Measurements from ENCODE around the gene LANCL3.

LANCL3 gene

GRCh38 chrX:37684426-37684825 lies 113.0 kb downstream of the LANCL3 start:
- DNase-seq (no peak), ATAC-seq (no peak)
- Mint-ChIP-seq H3K4me3 (no peak overlapping the region), H3K36me3 (ENCODE audit: low read depth) (no peaks in the 10 kb centered on the region), H3K9me3 (no peaks in the 10 kb centered on the region), H3K4me1 (peaks cover 1% of the 10 kb centered on the region), H3K27ac (no peak overlapping the region), H3K27me3 (peaks cover 9% of the 10 kb centered on the region)

- H3K36me3 Mint-ChIP-seq (ENCODE audit: low read depth), result no peaks in the 10 kb centered on the region
- H3K4me3 Mint-ChIP-seq, result peak overlapping the region; percentile 29
- ATAC-seq, result no peak
- peaks cover 1% of the 10 kb centered on the region for H3K4me1 Mint-ChIP-seq
- peaks cover 9% of the 10 kb centered on the region for H3K27me3 Mint-ChIP-seq
- H3K9me3 Mint-ChIP-seq, result no peaks in the 10 kb centered on the region
- no peak for DNase-seq
- H3K27ac Mint-ChIP-seq, result no peak overlapping the region
Observed at GRCh38 chrX:37684973-37685372, 113.5 kb downstream of the LANCL3 start.

- H3K4me1 Mint-ChIP-seq, result peaks cover 1% of the 10 kb centered on the region
- peaks cover 9% of the 10 kb centered on the region for H3K27me3 Mint-ChIP-seq
- H3K36me3 Mint-ChIP-seq (ENCODE audit: low read depth), result no peaks in the 10 kb centered on the region
- H3K27ac Mint-ChIP-seq, result no peak within 1 kb of the TSS
- peak within 1 kb of the TSS; percentile 55 for H3K4me3 Mint-ChIP-seq
- H3K9me3 Mint-ChIP-seq, result no peaks in the 10 kb centered on the region
- ATAC-seq (peak; percentile 83), DNase-seq (peak; percentile 23)
Observed at GRCh38 chrX:37685381-37686359, 114.2 kb downstream of the LANCL3 start, which contains the start of gene XK. Gene XK (plus strand): TSS chrX:37685791. CDS start chrX:37685962, 171 bp downstream.

GRCh38 chrX:37686369-37686995 lies 115.0 kb downstream of the LANCL3 start:
- no peak overlapping the region for H3K27ac Mint-ChIP-seq
- no peak for ATAC-seq

GRCh38 chrX:37686996-37687395 lies 115.5 kb downstream of the LANCL3 start:
- ATAC-seq (no peak), DNase-seq (no peak)
- peaks cover 9% of the 10 kb centered on the region for H3K27me3 Mint-ChIP-seq
- H3K27ac Mint-ChIP-seq, result no peak overlapping the region
- no peak overlapping the region for H3K4me3 Mint-ChIP-seq
- H3K4me1 Mint-ChIP-seq, result peaks cover 1% of the 10 kb centered on the region
- no peaks in the 10 kb centered on the region for H3K36me3 Mint-ChIP-seq (ENCODE audit: low read depth)
- no peaks in the 10 kb centered on the region for H3K9me3 Mint-ChIP-seq

More at GRCh38 chrX:37686369-37686995, 115.0 kb downstream of the LANCL3 start:
- Mint-ChIP-seq H3K4me1 (peaks cover 1% of the 10 kb centered on the region), H3K36me3 (ENCODE audit: low read depth) (no peaks in the 10 kb centered on the region), H3K27me3 (peaks cover 9% of the 10 kb centered on the region), H3K9me3 (no peaks in the 10 kb centered on the region), H3K4me3 (peak overlapping the region; percentile 55)
- DNase-seq, result no peak

- DNase-seq (no peak), ATAC-seq (no peak)
- Mint-ChIP-seq H3K9me3 (no peaks in the 10 kb centered on the region), H3K4me3 (no peak overlapping the region), H3K27ac (no peak overlapping the region), H3K27me3 (peaks cover 7% of the 10 kb centered on the region), H3K36me3 (ENCODE audit: low read depth) (no peaks in the 10 kb centered on the region), H3K4me1 (no peaks in the 10 kb centered on the region)
Observed at GRCh38 chrX:37690119-37690518, 118.7 kb downstream of the LANCL3 start.

GRCh38 chrX:37692918-37693317 lies 121.5 kb downstream of the LANCL3 start:
- no peaks in the 10 kb centered on the region for H3K36me3 Mint-ChIP-seq (ENCODE audit: low read depth)
- DNase-seq (no peak), ATAC-seq (no peak)
- no peak overlapping the region for H3K4me3 Mint-ChIP-seq
- no peak overlapping the region for H3K27ac Mint-ChIP-seq
- H3K4me1 Mint-ChIP-seq, result no peaks in the 10 kb centered on the region
- H3K9me3 Mint-ChIP-seq, result no peaks in the 10 kb centered on the region
- no peaks in the 10 kb centered on the region for H3K27me3 Mint-ChIP-seq

GRCh38 chrX:37697169-37697760 lies 125.8 kb downstream of the LANCL3 start:
- H3K27me3 Mint-ChIP-seq, result no peaks in the 10 kb centered on the region
- ATAC-seq (no peak), DNase-seq (no peak)
- H3K36me3 Mint-ChIP-seq (ENCODE audit: low read depth), result no peaks in the 10 kb centered on the region
- H3K9me3 Mint-ChIP-seq, result no peaks in the 10 kb centered on the region
- no peak overlapping the region for H3K4me3 Mint-ChIP-seq
- H3K27ac Mint-ChIP-seq, result no peak overlapping the region
- H3K4me1 Mint-ChIP-seq, result no peaks in the 10 kb centered on the region

- DNase-seq, result no peak
- Mint-ChIP-seq H3K4me3 (no peak overlapping the region), H3K27ac (no peak overlapping the region), H3K9me3 (no peaks in the 10 kb centered on the region), H3K36me3 (ENCODE audit: low read depth) (no peaks in the 10 kb centered on the region), H3K27me3 (no peaks in the 10 kb centered on the region), H3K4me1 (no peaks in the 10 kb centered on the region)
- no peak for ATAC-seq
Observed at GRCh38 chrX:37701588-37701987, 130.1 kb downstream of the LANCL3 start.

- Mint-ChIP-seq H3K4me3 (no peak overlapping the region), H3K27ac (no peak overlapping the region), H3K27me3 (no peaks in the 10 kb centered on the region), H3K36me3 (ENCODE audit: low read depth) (no peaks in the 10 kb centered on the region), H3K4me1 (peaks cover 8% of the 10 kb centered on the region), H3K9me3 (no peaks in the 10 kb centered on the region)
- ATAC-seq, result no peak
- DNase-seq, result no peak
Observed at GRCh38 chrX:37711991-37712390, 140.5 kb downstream of the LANCL3 start.

- no peak overlapping the region for H3K4me3 Mint-ChIP-seq
- no peaks in the 10 kb centered on the region for H3K27me3 Mint-ChIP-seq
- no peak for ATAC-seq
- H3K4me1 Mint-ChIP-seq, result peaks cover 8% of the 10 kb centered on the region
- no peaks in the 10 kb centered on the region for H3K36me3 Mint-ChIP-seq (ENCODE audit: low read depth)
- DNase-seq, result no peak
- no peaks in the 10 kb centered on the region for H3K9me3 Mint-ChIP-seq
- no peak overlapping the region for H3K27ac Mint-ChIP-seq
Observed at GRCh38 chrX:37712458-37712857, 141.0 kb downstream of the LANCL3 start.

GRCh38 chrX:37714479-37714878 lies 143.0 kb downstream of the LANCL3 start:
- DNase-seq (no peak), ATAC-seq (no peak)
- Mint-ChIP-seq H3K9me3 (peaks cover 6% of the 10 kb centered on the region), H3K27ac (no peak overlapping the region), H3K36me3 (ENCODE audit: low read depth) (peaks cover 1% of the 10 kb centered on the region), H3K4me1 (peaks cover 8% of the 10 kb centered on the region), H3K27me3 (peaks cover 4% of the 10 kb centered on the region), H3K4me3 (no peak overlapping the region)

GRCh38 chrX:37716602-37717001 lies 145.1 kb downstream of the LANCL3 start:
- no peak overlapping the region for H3K4me3 Mint-ChIP-seq
- peaks cover 6% of the 10 kb centered on the region for H3K9me3 Mint-ChIP-seq
- ATAC-seq, result no peak
- no peak for DNase-seq
- H3K27me3 Mint-ChIP-seq, result peaks cover 4% of the 10 kb centered on the region
- H3K4me1 Mint-ChIP-seq, result peaks cover 8% of the 10 kb centered on the region
- H3K27ac Mint-ChIP-seq, result no peak overlapping the region
- H3K36me3 Mint-ChIP-seq (ENCODE audit: low read depth), result peaks cover 1% of the 10 kb centered on the region

- no peak for DNase-seq
- no peak overlapping the region for H3K27ac Mint-ChIP-seq
- peaks cover 1% of the 10 kb centered on the region for H3K36me3 Mint-ChIP-seq (ENCODE audit: low read depth)
- peaks cover 6% of the 10 kb centered on the region for H3K9me3 Mint-ChIP-seq
- peaks cover 10% of the 10 kb centered on the region for H3K27me3 Mint-ChIP-seq
- H3K4me1 Mint-ChIP-seq, result peaks cover 2% of the 10 kb centered on the region
- ATAC-seq, result no peak
- H3K4me3 Mint-ChIP-seq, result no peak overlapping the region
Observed at GRCh38 chrX:37717708-37718107, 146.2 kb downstream of the LANCL3 start.

- Mint-ChIP-seq H3K27ac (no peak overlapping the region), H3K27me3 (peaks cover 13% of the 10 kb centered on the region), H3K4me3 (no peak overlapping the region), H3K4me1 (no peaks in the 10 kb centered on the region), H3K9me3 (peaks cover 6% of the 10 kb centered on the region), H3K36me3 (ENCODE audit: low read depth) (peaks cover 1% of the 10 kb centered on the region)
- ATAC-seq (no peak), DNase-seq (no peak)
Observed at GRCh38 chrX:37722595-37722994, 151.1 kb downstream of the LANCL3 start.
